ENCODE measurements around the gene YAP1.

The YAP1 gene

GRCh38 chr11:102109896-102110760, at the start of gene YAP1:
Gene YAP1, plus strand, starts transcription at chr11:102110447. Its CDS starts 402 bp downstream, at chr11:102110849.
- DNase-seq: peak in 51 of 58 donors; percentile 15 to 76 (median 46)

- DNase-seq: no peak
Measured at GRCh38 chr11:102061276-102061675, 49.0 kb upstream of the YAP1 start.

GRCh38 chr11:102062106-102062505, 48.1 kb upstream of the YAP1 start:
- no peak for DNase-seq

- no peak for DNase-seq
Measured at GRCh38 chr11:102064316-102064715, 45.9 kb upstream of the YAP1 start.

- DNase-seq: no peak
Measured at GRCh38 chr11:102070766-102071165, 39.5 kb upstream of the YAP1 start.

- no peak for DNase-seq
Measured at GRCh38 chr11:102071497-102072472, 38.5 kb upstream of the YAP1 start.

GRCh38 chr11:102073253-102073652, 37.0 kb upstream of the YAP1 start:
- no peak for DNase-seq

GRCh38 chr11:102079625-102080024, 30.6 kb upstream of the YAP1 start:
- no peak for DNase-seq

- no peak for DNase-seq
Measured at GRCh38 chr11:102081313-102081712, 28.9 kb upstream of the YAP1 start.

- DNase-seq: no peak
Measured at GRCh38 chr11:102085864-102086551, 24.2 kb upstream of the YAP1 start.

GRCh38 chr11:102097186-102097585, 13.1 kb upstream of the YAP1 start:
- no peak for DNase-seq

GRCh38 chr11:102099755-102100154, 10.5 kb upstream of the YAP1 start:
- DNase-seq: no peak

GRCh38 chr11:102108734-102109440, 1.4 kb upstream of the YAP1 start:
- DNase-seq: no peak

GRCh38 chr11:102110761-102111010, 439 bp downstream of the YAP1 start:
- peak in 2 of 58 donors; percentile 17 to 21 for DNase-seq

- DNase-seq: peak in 40 of 58 donors; percentile 0 to 63 (median 24)
Measured at GRCh38 chr11:102111011-102111786, 952 bp downstream of the YAP1 start.

- DNase-seq: peak in 6 of 58 donors; percentile 2 to 63 (median 14)
Measured at GRCh38 chr11:102111787-102112508, 1.7 kb downstream of the YAP1 start.

GRCh38 chr11:102112509-102112821, 2.2 kb downstream of the YAP1 start:
- no peak for DNase-seq

- no peak for DNase-seq
Measured at GRCh38 chr11:102114032-102114431, 3.8 kb downstream of the YAP1 start.

GRCh38 chr11:102115557-102115956, 5.3 kb downstream of the YAP1 start:
- DNase-seq: no peak

Data from anterior cingulate cortex (tissue), 58 donors.